Kidney (tissue), 14 donors: ENCODE data around the gene TMEM271. TPM values are rescaled to one million over a fixed set of nuclear protein-coding genes. Genes with fewer than 3 reads are reported as not detected.

Experiments used
- DNase-seq, 5 donors: peaks; one replicate each; pipeline ENCODE4 v3.0.0-alpha.2; 2013 to 2020
- FAIRE-seq: peaks from 2 replicates; lab custom pipeline; 2012; peaks lifted over from hg19 to GRCh38; lab: Jason Lieb, UNC
- H3K27ac ChIP-seq, 2 donors: one replicate each; pipeline ENCODE4 v1.7.0; 2013; ENCODE audit warnings: low read depth in 2 of 2, low read length in 2 of 2, inconsistent platforms in 1 of 2
- H3K27me3 ChIP-seq: one replicate; pipeline ENCODE4 v1.7.1; 2013; ENCODE audit warnings: low read length, inconsistent platforms; ENCODE audit not compliant: control insufficient read depth, insufficient read depth
- H3K36me3 ChIP-seq, 3 donors: one replicate each; pipeline versions ENCODE4 v1.7.0 to v1.7.1; 2013; ENCODE audit warnings: low read length in 3 of 3, control low read depth in 1 of 3, inconsistent platforms in 1 of 3; ENCODE audit not compliant: insufficient read depth in 3 of 3, control insufficient read depth in 2 of 3
- H3K4me1 ChIP-seq, 3 donors: one replicate each; pipeline versions ENCODE4 v1.7.0 to v1.7.1; 2013; ENCODE audit warnings: low read length in 3 of 3, inconsistent platforms in 1 of 3, low read depth in 1 of 3; ENCODE audit not compliant: control insufficient read depth in 2 of 3, insufficient read depth in 2 of 3
- H3K4me3 ChIP-seq, 3 donors: one replicate each; pipeline versions ENCODE4 v1.7.0 to v1.8.1; 2013; ENCODE audit warnings: low read length in 3 of 3, control low read depth in 1 of 3, inconsistent platforms in 1 of 3
- H3K9ac ChIP-seq, 3 donors: one replicate each; pipeline versions ENCODE4 v1.7.0 to v1.7.1; 2013; ENCODE audit warnings: low read length in 3 of 3, control low read depth in 1 of 3, inconsistent platforms in 1 of 3
- H3K9me3 ChIP-seq, 3 donors: one replicate each; pipeline versions ENCODE4 v1.7.0 to v1.7.1; 2013; ENCODE audit warnings: low read length in 3 of 3, control low read depth in 1 of 3, inconsistent platforms in 1 of 3; ENCODE audit not compliant: control insufficient read depth in 2 of 3, insufficient read depth in 1 of 3
- CTCF ChIP-seq: IDR thresholded peaks from 3 replicates; pipeline ENCODE4 v1.5.1; 2012; ENCODE audit warnings: mild to moderate bottlenecking, moderate library complexity, borderline replicate concordance; ENCODE audit not compliant: insufficient read depth; ENCODE audit errors: extremely low read depth
- intact Hi-C: fragments of 100-400 bp; cut with DNase I; formaldehyde crosslinking; loops from one replicate; pipeline ENCODE4 v1.11.1; 2022
- polyA plus RNA-seq: library from polyadenylated mRNA; stranded (reverse); fragments of 350-450 nt; fragmentation: Illumina TruSeq; extraction: RNeasy Lipid Tissue Mini Kit (QIAGEN cat#74804); gene quantifications from one replicate; pipeline ENCODE4 v1.2.3, GENCODE V29; 2014; ENCODE audit warnings: low read depth, low replicate concordance; ENCODE audit not compliant: insufficient read depth
- total RNA-seq: library from RNA; stranded (reverse); fragmentation: NEBNext Ultra II Directional; extraction: Animal tissue kit (Norgen Biotek cat#: 25700); gene quantifications from one replicate; pipeline ENCODE4 v1.2.1, GENCODE V29; 2021
- donor health status: control.
- donor health status: control.
- donor health status: control.
- donor health status: control.
- donor health status: control.
- donor health status: DM: yes; HTN: yes; CAD: no.
- donor health status: Normal renal cell carcinoma (clear cell type).

The TMEM271 gene
- total and polyA plus RNA-seq, 2 donors from 2014 or later: not detected

GRCh38 chr4:583820-584219, 7.7 kb upstream of the TMEM271 start:
- H3K4me1 ChIP-seq: no peaks in the 10 kb centered on the region
- H3K9ac ChIP-seq: no peak overlapping the region
- no peak for DNase-seq
- H3K27me3 ChIP-seq: peaks cover 15% of the 10 kb centered on the region
- H3K36me3 ChIP-seq: no peaks in the 10 kb centered on the region
- H3K9me3 ChIP-seq: peaks cover 0 to 5% (median 0%) of the 10 kb centered on the region in 3 donors
- H3K4me3 ChIP-seq: no peak overlapping the region
- H3K27ac ChIP-seq: no peak overlapping the region
- intact Hi-C loops: no loop called here
- TF ChIP-seq CTCF: no peak
- no peak for FAIRE-seq

GRCh38 chr4:581753-582361, 5.8 kb upstream of the TMEM271 start:
- FAIRE-seq (no peak), DNase-seq (no peak)
- Histone ChIP-seq H3K9me3 (peaks cover 0 to 5% (median 0%) of the 10 kb centered on the region in 3 donors), H3K27ac (no peak overlapping the region), H3K27me3 (peaks cover 28% of the 10 kb centered on the region), H3K4me3 (no peak overlapping the region), H3K36me3 (no peaks in the 10 kb centered on the region), H3K4me1 (no peaks in the 10 kb centered on the region), H3K9ac (no peak overlapping the region)
- TF ChIP-seq CTCF: no peak
- intact Hi-C loops: no loop called here

- no peaks in the 10 kb centered on the region for H3K36me3 ChIP-seq
- H3K9ac ChIP-seq: no peak overlapping the region
- no peak for TF ChIP-seq CTCF
- intact Hi-C loops: no loop called here
- H3K27ac ChIP-seq: no peak overlapping the region
- no peak overlapping the region for H3K4me3 ChIP-seq
- FAIRE-seq (no peak), DNase-seq (no peak)
- H3K27me3 ChIP-seq: peaks cover 28% of the 10 kb centered on the region
- peaks cover 0 to 5% (median 0%) of the 10 kb centered on the region in 3 donors for H3K9me3 ChIP-seq
- no peaks in the 10 kb centered on the region for H3K4me1 ChIP-seq
Measured at GRCh38 chr4:581181-581580, 5.1 kb upstream of the TMEM271 start.
